OCI-LY7 (cell line): ENCODE data around the gene GSG1L. TPM values are rescaled to one million over a fixed set of nuclear protein-coding genes. Genes with fewer than 3 reads are reported as not detected.
A peak's percentile ranks its signal among the peaks of the same experiment; 100 is the strongest.

ENCODE experiments used
- Bru-seq: library from RNA; stranded (reverse); fragments of 400-500 nt; gene quantifications from one replicate; lab custom pipeline; 2021; lab: Mats Ljungman, UMichigan
- BruChase-seq, 2 experiments: library from RNA; stranded (reverse); fragments of 400-500 nt; gene quantifications; one replicate each; lab custom pipeline; 2021; lab: Mats Ljungman, UMichigan
- BruUV-seq: library from RNA; stranded (reverse); fragments of 400-500 nt; replicated peaks from 2 replicates; lab custom pipeline; 2021; lab: Mats Ljungman, UMichigan
- CTCF ChIA-PET: fragments of 300-600 bp; sonication (Branson Sonifier 250); formaldehyde crosslinking; loops from one replicate; lab custom pipeline; 2022; ENCODE audit warnings: antibody characterized with exemption; ENCODE audit not compliant: unreplicated experiment; lab: Charles Lee
- POLR2A ChIA-PET: fragments of 300-600 bp; sonication (Branson Sonifier 250); formaldehyde crosslinking; loops from one replicate; lab custom pipeline; 2022; ENCODE audit warnings: antibody characterized with exemption; lab: Charles Lee
- DNase-seq: peaks from one replicate; pipeline ENCODE4 v3.0.0-alpha.2; 2015; ENCODE audit warnings: low spot score
- H2AFZ ChIP-seq: fragments of 200-600 bp; sonication (generic), shearing (Covaris generic); 2 replicates; pipeline ENCODE4 v1.6.1; 2014; ENCODE audit warnings: mild to moderate bottlenecking, antibody characterized with exemption, low read length, moderate library complexity
- H3K27ac ChIP-seq: fragments of 200-600 bp; sonication (generic); 2 replicates; pipeline ENCODE4 v1.5.1; 2014; ENCODE audit warnings: mixed run types, low read depth, mild to moderate bottlenecking, moderate library complexity, low read length, inconsistent platforms; ENCODE audit not compliant: poor library complexity, severe bottlenecking
- H3K36me3 ChIP-seq: fragments of 200-600 bp; sonication (generic); 2 replicates; pipeline ENCODE4 v1.6.1; 2014; ENCODE audit warnings: mild to moderate bottlenecking, antibody characterized with exemption, low read length, moderate library complexity, mixed read lengths; ENCODE audit not compliant: insufficient read depth
- H3K4me1 ChIP-seq: fragments of 200-600 bp; sonication (generic); 2 replicates; pipeline ENCODE4 v1.5.1; 2014; ENCODE audit warnings: mild to moderate bottlenecking, low read length; ENCODE audit not compliant: insufficient read depth, poor library complexity, severe bottlenecking
- H3K4me2 ChIP-seq: fragments of 200-600 bp; sonication (generic); 2 replicates; pipeline ENCODE4 v1.6.1; 2014; ENCODE audit warnings: mild to moderate bottlenecking, low read length
- H3K4me3 ChIP-seq: fragments of 200-600 bp; sonication (generic); 2 replicates; pipeline ENCODE4 v1.5.1; 2014; ENCODE audit warnings: mild to moderate bottlenecking, low read depth, low read length; ENCODE audit not compliant: poor library complexity, severe bottlenecking
- H3K79me2 ChIP-seq: fragments of 200-600 bp; sonication (generic); 2 replicates; pipeline ENCODE4 v1.6.1; 2016; ENCODE audit warnings: low read depth, mild to moderate bottlenecking, low read length, moderate library complexity, mixed read lengths; ENCODE audit not compliant: insufficient read depth
- H3K9me2 ChIP-seq: fragments of 200-600 bp; sonication (generic); 2 replicates; pipeline ENCODE4 v1.6.1; 2016; ENCODE audit warnings: mild to moderate bottlenecking, low read length, mixed read lengths; ENCODE audit not compliant: insufficient read depth
- H3K9me3 ChIP-seq: fragments of 200-600 bp; sonication (generic); 2 replicates; pipeline ENCODE4 v1.6.1; 2014; ENCODE audit warnings: mild to moderate bottlenecking, mixed run types, low read length, mixed read lengths
- H4K20me1 ChIP-seq: fragments of 200-600 bp; sonication (generic); 2 replicates; pipeline ENCODE4 v1.6.1; 2014; ENCODE audit warnings: mild to moderate bottlenecking, antibody characterized with exemption, low read length, moderate library complexity, mixed read lengths; ENCODE audit not compliant: insufficient read depth
- EZH2phosphoT487 ChIP-seq: fragments of 200-600 bp; sonication (generic); IDR thresholded peaks from 2 replicates; pipeline ENCODE4 v1.6.1; 2018; ENCODE audit warnings: low read depth, borderline replicate concordance, mild to moderate bottlenecking, mixed run types, antibody characterized with exemption, low read length, moderate library complexity, mixed read lengths
- intact Hi-C: fragments of 100-400 bp; cut with micrococcal nuclease; formaldehyde crosslinking; loops from one replicate; pipeline ENCODE4 v1.10.0; 2022; ENCODE audit not compliant: unreplicated experiment
- long read RNA-seq: library from polyadenylated mRNA; stranded (forward); transcript quantifications from one replicate; pipeline ENCODE4 v2.0.0, GENCODE V29; 2022
- total RNA-seq, 2 experiments: library from RNA; depleted of rRNA in 1 of 2; stranded (reverse); fragments of >200 nt in 1 of 2; shearing (Covaris generic) in 1 of 2; gene quantifications; 2 replicates each; pipeline ENCODE4 v1.2.3, GENCODE V29; 2014 to 2022
- TF ChIP-seq, protein P1 (sequence below): fragments of 200-600 bp; sonication (generic); conservative IDR thresholded peaks from 2 replicates; pipeline ENCODE4 v1.5.1; 2014; ENCODE audit warnings: mild to moderate bottlenecking, antibody characterized with exemption, low read length, moderate library complexity, mixed read lengths

Gene GSG1L
- total RNA-seq (2014; rRNA removed; shearing (Covaris generic)), result not detected in 2 replicates
- total RNA-seq (2022), result not detected in 2 replicates
- percentile 14 among the genes with signal in this experiment for Bru-seq, nascent RNA
- percentile 7 among the genes with signal in this experiment for BruChase-seq, experiment 1, labeled RNA remaining after a 6-hour chase
- BruChase-seq, experiment 2, labeled RNA remaining after a 2-hour chase, result percentile 14 among the genes with signal in this experiment
- long read RNA-seq, result 0 reads

DNA sequence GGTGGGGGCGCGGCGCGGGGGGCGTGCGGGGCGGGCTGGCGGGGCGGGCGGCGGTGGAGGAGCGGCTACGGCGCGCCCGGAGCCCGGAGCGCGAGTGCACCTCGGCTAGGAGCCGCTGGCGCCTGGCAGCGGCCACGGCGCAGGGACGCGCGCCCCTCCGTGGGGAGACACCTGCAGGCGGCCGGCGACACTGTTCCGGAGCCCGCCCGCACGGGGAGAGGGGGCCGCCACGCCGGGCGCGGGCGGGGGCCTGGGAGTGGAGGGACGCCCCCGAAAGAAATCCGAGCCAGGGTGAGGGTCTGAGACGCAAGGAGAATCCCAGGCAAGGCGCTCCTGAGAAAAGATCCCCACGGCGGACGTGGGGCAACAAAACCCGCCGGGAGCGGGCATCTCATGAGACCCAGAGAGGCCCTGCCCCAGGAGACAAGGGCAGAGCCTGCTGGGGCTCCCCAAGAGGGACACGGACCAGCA, at the start of gene GSG1L:
TSS of gene GSG1L (minus strand) at position 124 of the 471 bp plus-strand sequence. CDS start 290 bp downstream, outside the sequence.
- no peak for TF ChIP-seq EZH2phosphoT487
- TF ChIP-seq, protein P1, sequence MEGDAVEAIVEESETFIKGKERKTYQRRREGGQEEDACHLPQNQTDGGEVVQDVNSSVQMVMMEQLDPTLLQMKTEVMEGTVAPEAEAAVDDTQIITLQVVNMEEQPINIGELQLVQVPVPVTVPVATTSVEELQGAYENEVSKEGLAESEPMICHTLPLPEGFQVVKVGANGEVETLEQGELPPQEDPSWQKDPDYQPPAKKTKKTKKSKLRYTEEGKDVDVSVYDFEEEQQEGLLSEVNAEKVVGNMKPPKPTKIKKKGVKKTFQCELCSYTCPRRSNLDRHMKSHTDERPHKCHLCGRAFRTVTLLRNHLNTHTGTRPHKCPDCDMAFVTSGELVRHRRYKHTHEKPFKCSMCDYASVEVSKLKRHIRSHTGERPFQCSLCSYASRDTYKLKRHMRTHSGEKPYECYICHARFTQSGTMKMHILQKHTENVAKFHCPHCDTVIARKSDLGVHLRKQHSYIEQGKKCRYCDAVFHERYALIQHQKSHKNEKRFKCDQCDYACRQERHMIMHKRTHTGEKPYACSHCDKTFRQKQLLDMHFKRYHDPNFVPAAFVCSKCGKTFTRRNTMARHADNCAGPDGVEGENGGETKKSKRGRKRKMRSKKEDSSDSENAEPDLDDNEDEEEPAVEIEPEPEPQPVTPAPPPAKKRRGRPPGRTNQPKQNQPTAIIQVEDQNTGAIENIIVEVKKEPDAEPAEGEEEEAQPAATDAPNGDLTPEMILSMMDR, result no peak
- Histone ChIP-seq H3K27ac (no peak within 1 kb of the TSS), H3K79me2 (no peaks in the 10 kb centered on the region), H3K36me3 (no peaks in the 10 kb centered on the region), H3K4me1 (no peaks in the 10 kb centered on the region), H3K9me2 (no peaks in the 10 kb centered on the region), H2AFZ (no peak within 1 kb of the TSS), H3K4me2 (no peak within 1 kb of the TSS), H4K20me1 (no peaks in the 10 kb centered on the region), H3K9me3 (no peaks in the 10 kb centered on the region), H3K4me3 (no peak within 1 kb of the TSS)
- intact Hi-C loops, result no loop called here
- ChIA-PET POLR2A (interaction anchor here (0.6 kb wide), 1 partner anchor 85 kb away, joined by 6 read pairs; no protein-coding TSS in a partner anchor), CTCF (no interaction called here)
- no TSS peak for BruUV-seq
- DNase-seq, result no peak

DNA sequence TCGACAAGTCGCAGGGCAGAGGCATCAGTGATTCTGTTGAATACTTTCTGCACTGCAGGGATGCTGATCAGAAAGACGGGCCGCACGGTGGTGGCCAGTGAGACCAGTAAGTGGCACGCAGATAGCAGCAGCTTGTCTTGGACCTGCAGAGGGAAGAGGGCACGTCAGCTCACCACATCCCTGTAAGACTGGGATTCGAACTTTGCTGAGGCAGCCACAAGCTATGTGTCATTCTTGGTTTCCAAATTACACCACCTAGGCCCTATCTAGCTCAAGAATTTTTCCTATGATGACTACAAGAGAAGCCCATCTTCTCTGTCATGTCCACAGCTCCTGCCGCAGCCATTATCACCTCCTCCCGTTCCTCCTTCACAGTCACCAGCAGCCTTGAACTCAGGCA, 49.4 kb upstream of the GSG1L start:
- Histone ChIP-seq H3K4me1 (no peaks in the 10 kb centered on the region), H3K4me2 (no peak overlapping the region), H4K20me1 (no peaks in the 10 kb centered on the region), H3K27ac (no peak overlapping the region), H3K36me3 (peaks cover 98% of the 10 kb centered on the region), H3K9me3 (no peaks in the 10 kb centered on the region), H2AFZ (no peak overlapping the region), H3K9me2 (no peaks in the 10 kb centered on the region), H3K4me3 (no peak overlapping the region), H3K79me2 (no peaks in the 10 kb centered on the region)
- POLR2A ChIA-PET, result interaction anchor here (1.1 kb wide), 1 partner anchor 57 kb away, joined by 4 read pairs; no protein-coding TSS in a partner anchor
- intact Hi-C loops, result no loop called here
- no TSS peak for BruUV-seq
- no peak for TF ChIP-seq EZH2phosphoT487
- TF ChIP-seq, protein P1, result no peak
- DNase-seq, result no peak
- CTCF ChIA-PET, result no interaction called here

- no TSS peak for BruUV-seq
- Histone ChIP-seq H3K9me3 (no peaks in the 10 kb centered on the region), H3K4me1 (no peaks in the 10 kb centered on the region), H3K79me2 (no peaks in the 10 kb centered on the region), H3K9me2 (no peaks in the 10 kb centered on the region), H3K4me3 (no peak overlapping the region), H3K36me3 (peaks cover 98% of the 10 kb centered on the region), H2AFZ (no peak overlapping the region), H3K27ac (no peak overlapping the region), H4K20me1 (no peaks in the 10 kb centered on the region), H3K4me2 (no peak overlapping the region)
- CTCF ChIA-PET, result no interaction called here
- TF ChIP-seq, protein P1, result no peak
- TF ChIP-seq EZH2phosphoT487, result no peak
- no peak for DNase-seq
- POLR2A ChIA-PET, result interaction anchor here (0.5 to 0.7 kb wide), 2 partner anchors 19 to 132 kb away, joined by 3 read pairs; no protein-coding TSS in a partner anchor
- intact Hi-C loops, result no loop called here
Measured at GRCh38 chr16:28110977-28111376, 47.5 kb upstream of the GSG1L start.
